ENCODE data around the gene SINHCAF. TPM values are rescaled to one million over a fixed set of nuclear protein-coding genes. Genes with fewer than 3 reads are reported as not detected.

Gene SINHCAF
- total and polyA plus RNA-seq, 2 of the 8 experiments (the other 6 are each of a cell fraction or from before 2014, with no cell fraction given), result 138 to 576 TPM

DNA sequence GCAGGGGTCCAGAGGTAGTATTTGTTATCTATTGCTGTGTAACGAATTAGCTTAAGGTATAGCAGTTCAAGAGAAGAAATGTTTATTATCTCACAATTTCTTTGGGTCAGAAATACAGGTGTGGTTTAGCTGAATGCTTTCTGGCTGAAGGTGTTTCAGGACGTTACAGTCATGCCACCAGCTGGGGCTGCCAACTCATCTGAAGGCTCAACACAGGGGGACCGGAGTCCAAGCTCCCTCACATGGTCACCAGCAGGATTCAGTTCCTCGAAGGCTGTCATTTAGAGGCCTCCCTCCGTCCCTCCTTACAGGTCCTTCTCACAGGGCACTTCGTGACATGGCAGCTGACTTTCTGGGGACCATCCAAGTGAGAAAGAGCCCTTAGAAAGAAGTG lies 37.5 kb upstream of the SINHCAF start (continued):
- no peak for TF ChIP-seq POLR2AphosphoS5 (IDR thresholded peaks at IDR 0.05; ENCODE audit: low read depth, low read length)
- TF ChIP-seq SIRT6 (IDR thresholded peaks at IDR 0.05; ENCODE audit: low read length), result no peak
- no peak for TF ChIP-seq PHF8 (conservative IDR thresholded peaks at IDR 0.05; ENCODE audit: low read depth, low read length)
- TF ChIP-seq CBX5 (IDR thresholded peaks at IDR 0.05; ENCODE audit: low read depth, low read length), result no peak
- TF ChIP-seq KDM4A (IDR thresholded peaks at IDR 0.05; ENCODE audit: low read depth, low read length, severe bottlenecking), result no peak
- TF ChIP-seq, protein P1, sequence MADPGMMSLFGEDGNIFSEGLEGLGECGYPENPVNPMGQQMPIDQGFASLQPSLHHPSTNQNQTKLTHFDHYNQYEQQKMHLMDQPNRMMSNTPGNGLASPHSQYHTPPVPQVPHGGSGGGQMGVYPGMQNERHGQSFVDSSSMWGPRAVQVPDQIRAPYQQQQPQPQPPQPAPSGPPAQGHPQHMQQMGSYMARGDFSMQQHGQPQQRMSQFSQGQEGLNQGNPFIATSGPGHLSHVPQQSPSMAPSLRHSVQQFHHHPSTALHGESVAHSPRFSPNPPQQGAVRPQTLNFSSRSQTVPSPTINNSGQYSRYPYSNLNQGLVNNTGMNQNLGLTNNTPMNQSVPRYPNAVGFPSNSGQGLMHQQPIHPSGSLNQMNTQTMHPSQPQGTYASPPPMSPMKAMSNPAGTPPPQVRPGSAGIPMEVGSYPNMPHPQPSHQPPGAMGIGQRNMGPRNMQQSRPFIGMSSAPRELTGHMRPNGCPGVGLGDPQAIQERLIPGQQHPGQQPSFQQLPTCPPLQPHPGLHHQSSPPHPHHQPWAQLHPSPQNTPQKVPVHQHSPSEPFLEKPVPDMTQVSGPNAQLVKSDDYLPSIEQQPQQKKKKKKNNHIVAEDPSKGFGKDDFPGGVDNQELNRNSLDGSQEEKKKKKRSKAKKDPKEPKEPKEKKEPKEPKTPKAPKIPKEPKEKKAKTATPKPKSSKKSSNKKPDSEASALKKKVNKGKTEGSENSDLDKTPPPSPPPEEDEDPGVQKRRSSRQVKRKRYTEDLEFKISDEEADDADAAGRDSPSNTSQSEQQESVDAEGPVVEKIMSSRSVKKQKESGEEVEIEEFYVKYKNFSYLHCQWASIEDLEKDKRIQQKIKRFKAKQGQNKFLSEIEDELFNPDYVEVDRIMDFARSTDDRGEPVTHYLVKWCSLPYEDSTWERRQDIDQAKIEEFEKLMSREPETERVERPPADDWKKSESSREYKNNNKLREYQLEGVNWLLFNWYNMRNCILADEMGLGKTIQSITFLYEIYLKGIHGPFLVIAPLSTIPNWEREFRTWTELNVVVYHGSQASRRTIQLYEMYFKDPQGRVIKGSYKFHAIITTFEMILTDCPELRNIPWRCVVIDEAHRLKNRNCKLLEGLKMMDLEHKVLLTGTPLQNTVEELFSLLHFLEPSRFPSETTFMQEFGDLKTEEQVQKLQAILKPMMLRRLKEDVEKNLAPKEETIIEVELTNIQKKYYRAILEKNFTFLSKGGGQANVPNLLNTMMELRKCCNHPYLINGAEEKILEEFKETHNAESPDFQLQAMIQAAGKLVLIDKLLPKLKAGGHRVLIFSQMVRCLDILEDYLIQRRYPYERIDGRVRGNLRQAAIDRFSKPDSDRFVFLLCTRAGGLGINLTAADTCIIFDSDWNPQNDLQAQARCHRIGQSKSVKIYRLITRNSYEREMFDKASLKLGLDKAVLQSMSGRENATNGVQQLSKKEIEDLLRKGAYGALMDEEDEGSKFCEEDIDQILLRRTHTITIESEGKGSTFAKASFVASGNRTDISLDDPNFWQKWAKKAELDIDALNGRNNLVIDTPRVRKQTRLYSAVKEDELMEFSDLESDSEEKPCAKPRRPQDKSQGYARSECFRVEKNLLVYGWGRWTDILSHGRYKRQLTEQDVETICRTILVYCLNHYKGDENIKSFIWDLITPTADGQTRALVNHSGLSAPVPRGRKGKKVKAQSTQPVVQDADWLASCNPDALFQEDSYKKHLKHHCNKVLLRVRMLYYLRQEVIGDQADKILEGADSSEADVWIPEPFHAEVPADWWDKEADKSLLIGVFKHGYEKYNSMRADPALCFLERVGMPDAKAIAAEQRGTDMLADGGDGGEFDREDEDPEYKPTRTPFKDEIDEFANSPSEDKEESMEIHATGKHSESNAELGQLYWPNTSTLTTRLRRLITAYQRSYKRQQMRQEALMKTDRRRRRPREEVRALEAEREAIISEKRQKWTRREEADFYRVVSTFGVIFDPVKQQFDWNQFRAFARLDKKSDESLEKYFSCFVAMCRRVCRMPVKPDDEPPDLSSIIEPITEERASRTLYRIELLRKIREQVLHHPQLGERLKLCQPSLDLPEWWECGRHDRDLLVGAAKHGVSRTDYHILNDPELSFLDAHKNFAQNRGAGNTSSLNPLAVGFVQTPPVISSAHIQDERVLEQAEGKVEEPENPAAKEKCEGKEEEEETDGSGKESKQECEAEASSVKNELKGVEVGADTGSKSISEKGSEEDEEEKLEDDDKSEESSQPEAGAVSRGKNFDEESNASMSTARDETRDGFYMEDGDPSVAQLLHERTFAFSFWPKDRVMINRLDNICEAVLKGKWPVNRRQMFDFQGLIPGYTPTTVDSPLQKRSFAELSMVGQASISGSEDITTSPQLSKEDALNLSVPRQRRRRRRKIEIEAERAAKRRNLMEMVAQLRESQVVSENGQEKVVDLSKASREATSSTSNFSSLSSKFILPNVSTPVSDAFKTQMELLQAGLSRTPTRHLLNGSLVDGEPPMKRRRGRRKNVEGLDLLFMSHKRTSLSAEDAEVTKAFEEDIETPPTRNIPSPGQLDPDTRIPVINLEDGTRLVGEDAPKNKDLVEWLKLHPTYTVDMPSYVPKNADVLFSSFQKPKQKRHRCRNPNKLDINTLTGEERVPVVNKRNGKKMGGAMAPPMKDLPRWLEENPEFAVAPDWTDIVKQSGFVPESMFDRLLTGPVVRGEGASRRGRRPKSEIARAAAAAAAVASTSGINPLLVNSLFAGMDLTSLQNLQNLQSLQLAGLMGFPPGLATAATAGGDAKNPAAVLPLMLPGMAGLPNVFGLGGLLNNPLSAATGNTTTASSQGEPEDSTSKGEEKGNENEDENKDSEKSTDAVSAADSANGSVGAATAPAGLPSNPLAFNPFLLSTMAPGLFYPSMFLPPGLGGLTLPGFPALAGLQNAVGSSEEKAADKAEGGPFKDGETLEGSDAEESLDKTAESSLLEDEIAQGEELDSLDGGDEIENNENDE (IDR thresholded peaks at IDR 0.05; ENCODE audit: insufficient replicate concordance, low read length), result no peak
- TF ChIP-seq SP2 (IDR thresholded peaks at IDR 0.05; ENCODE audit: low read length), result no peak
